PC-9 (cell line): Measurements from ENCODE around the gene LIPC.

Experiments used
- CTCF ChIP-seq: fragments of 200-600 bp; sonication (generic); conservative IDR thresholded peaks from 2 replicates; pipeline ENCODE4 v1.6.1; 2017; ENCODE audit warnings: mixed run types, antibody characterized with exemption, mild to moderate bottlenecking, moderate library complexity
- EZH2 ChIP-seq: fragments of 200-600 bp; sonication (generic); IDR thresholded peaks from 2 replicates; pipeline ENCODE4 v1.8.0; 2017; ENCODE audit warnings: antibody characterized with exemption, low read depth

- TF ChIP-seq CTCF (no peak), EZH2 (no peak)
These were observed 14.7 kb downstream of the LIPC start for GRCh38 chr15:58446521-58446920.
